ENCODE data around the gene SPOCK1.

DNA sequence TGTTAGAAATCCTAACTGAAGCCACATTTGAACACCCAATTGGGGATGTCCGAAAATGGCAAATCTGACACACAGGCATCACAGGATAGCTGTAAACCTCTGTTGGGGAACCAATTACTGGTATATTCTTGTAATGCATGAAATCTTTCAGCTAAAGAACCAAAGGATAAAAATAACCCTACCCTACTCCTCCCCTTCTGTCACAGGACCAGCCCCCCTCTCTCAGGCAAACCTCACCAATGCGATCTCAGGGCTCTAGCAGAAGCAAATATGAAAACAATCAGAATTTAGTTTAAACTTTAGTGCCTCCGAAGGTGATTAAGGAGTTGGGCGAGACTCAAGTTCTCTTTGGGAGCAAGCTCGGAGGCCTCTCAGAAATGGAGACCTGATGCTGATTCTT lies 499.3 kb downstream of the SPOCK1 start:
- TF ChIP-seq, protein P1, sequence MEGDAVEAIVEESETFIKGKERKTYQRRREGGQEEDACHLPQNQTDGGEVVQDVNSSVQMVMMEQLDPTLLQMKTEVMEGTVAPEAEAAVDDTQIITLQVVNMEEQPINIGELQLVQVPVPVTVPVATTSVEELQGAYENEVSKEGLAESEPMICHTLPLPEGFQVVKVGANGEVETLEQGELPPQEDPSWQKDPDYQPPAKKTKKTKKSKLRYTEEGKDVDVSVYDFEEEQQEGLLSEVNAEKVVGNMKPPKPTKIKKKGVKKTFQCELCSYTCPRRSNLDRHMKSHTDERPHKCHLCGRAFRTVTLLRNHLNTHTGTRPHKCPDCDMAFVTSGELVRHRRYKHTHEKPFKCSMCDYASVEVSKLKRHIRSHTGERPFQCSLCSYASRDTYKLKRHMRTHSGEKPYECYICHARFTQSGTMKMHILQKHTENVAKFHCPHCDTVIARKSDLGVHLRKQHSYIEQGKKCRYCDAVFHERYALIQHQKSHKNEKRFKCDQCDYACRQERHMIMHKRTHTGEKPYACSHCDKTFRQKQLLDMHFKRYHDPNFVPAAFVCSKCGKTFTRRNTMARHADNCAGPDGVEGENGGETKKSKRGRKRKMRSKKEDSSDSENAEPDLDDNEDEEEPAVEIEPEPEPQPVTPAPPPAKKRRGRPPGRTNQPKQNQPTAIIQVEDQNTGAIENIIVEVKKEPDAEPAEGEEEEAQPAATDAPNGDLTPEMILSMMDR (conservative IDR thresholded peaks at IDR 0.05; ENCODE audit: low read depth, low read length) = no peak
- no peak for TF ChIP-seq EZH2 (IDR thresholded peaks at IDR 0.05; ENCODE audit: borderline replicate concordance, low read depth, low read length, poor library complexity, severe bottlenecking)

Data from A673 (cell line).